Testis (tissue), 3 donors: ENCODE measurements around the gene ADCY9. TPM values are rescaled to one million over a fixed set of nuclear protein-coding genes. Genes with fewer than 3 reads are reported as not detected.
"Not testable (repeated sequence)": the region's sequence is repeated elsewhere in the genome, so short reads cannot be mapped to it uniquely, and the experiment has no call there.

Experiments used
- DNase-seq: peaks from one replicate; pipeline ENCODE4 v3.0.0-alpha.2; 2019
- H3K27ac ChIP-seq, 2 donors: fragments of 200-600 bp; sonication (generic); one replicate each; pipeline ENCODE4 v1.5.1; 2019
- H3K27me3 ChIP-seq: fragments of 200-600 bp; sonication (generic); one replicate; pipeline ENCODE4 v1.5.1; 2019
- H3K36me3 ChIP-seq: fragments of 200-600 bp; sonication (generic); one replicate; pipeline ENCODE4 v1.5.1; 2017; ENCODE audit warnings: low read depth; ENCODE audit errors: missing control alignments
- H3K4me1 ChIP-seq: fragments of 200-600 bp; sonication (generic); one replicate; pipeline ENCODE4 v1.5.1; 2019
- H3K4me3 ChIP-seq, 2 donors: fragments of 200-600 bp; sonication (generic); one replicate each; pipeline ENCODE4 v1.5.1; 2017 to 2019
- H3K9me3 ChIP-seq: fragments of 200-600 bp; sonication (generic); one replicate; pipeline ENCODE4 v1.5.1; 2017
- CTCF ChIP-seq, 3 experiments: fragments of 450-650 bp in 2 of 3; fragments of 200-600 bp in 1 of 3; sonication (generic) in 1 of 3; IDR thresholded peaks; one replicate each; pipeline ENCODE4 v1.5.1; 2016 to 2019; ENCODE audit warnings: antibody characterized with exemption in 3 of 3, mild to moderate bottlenecking in 2 of 3, moderate library complexity in 1 of 3
- POLR2A ChIP-seq: fragments of 450-650 bp; IDR thresholded peaks from one replicate; pipeline ENCODE4 v1.6.1; 2017; ENCODE audit warnings: antibody characterized with exemption, mild to moderate bottlenecking, moderate library complexity
- WGBS, 2 donors: methylation state at CpG; one replicate each; pipeline ENCODE4 v1.1.5; 2018; 5-methylcytosine and 5-hydroxymethylcytosine counted together
- intact Hi-C: fragments of 100-400 bp; cut with DNase I; formaldehyde crosslinking; loops from one replicate; pipeline ENCODE4 v1.15.1; 2023; ENCODE audit warnings: low total_unique reads
- polyA plus RNA-seq: library from polyadenylated mRNA; stranded (reverse); fragments of 350-450 nt; fragmentation: Illumina TruSeq; extraction: RNeasy Lipid Tissue Mini Kit (QIAGEN cat#74804); gene quantifications from one replicate; pipeline ENCODE4 v1.2.3, GENCODE V29; 2014; ENCODE audit warnings: low read depth, low replicate concordance; ENCODE audit not compliant: insufficient read depth
- total RNA-seq, 2 donors: library from RNA; depleted of rRNA; stranded (reverse); fragments of >200 nt; gene quantifications; one replicate each; pipeline ENCODE4 v1.2.3, GENCODE V29; 2016

The ADCY9 gene
- total and polyA plus RNA-seq, 3 donors from 2014 or later = 19.0 to 77.2 (median 52.8) TPM

- H3K27ac ChIP-seq = no peak overlapping the region
- intact Hi-C loops = no loop called here
- WGBS, 2 donors = 24 to 46% methylated on average over 9 of the region's 9 CpGs
Measured at GRCh38 chr16:3952737-3953131, 163.5 kb downstream of the ADCY9 start.

GRCh38 chr16:3951861-3952736, 164.1 kb downstream of the ADCY9 start:
- H3K36me3 ChIP-seq = no peaks in the 10 kb centered on the region
- H3K9me3 ChIP-seq = no peaks in the 10 kb centered on the region
- no peak for DNase-seq
- no peak overlapping the region for H3K4me3 ChIP-seq
- H3K27me3 ChIP-seq = no peaks in the 10 kb centered on the region
- intact Hi-C loops = no loop called here
- WGBS, 2 donors = 49 to 56% methylated on average over 10 to 12 of the region's 12 CpGs
- H3K27ac ChIP-seq = peak overlapping the region in 1 of 2 donors; percentile 78
- H3K4me1 ChIP-seq = peaks cover 17% of the 10 kb centered on the region
- TF ChIP-seq CTCF (IDR thresholded peaks at IDR 0.05) = no peak
- no peak for TF ChIP-seq POLR2A

More at GRCh38 chr16:3952737-3953131, 163.5 kb downstream of the ADCY9 start:
- H3K36me3 ChIP-seq = no peaks in the 10 kb centered on the region
- H3K9me3 ChIP-seq = no peaks in the 10 kb centered on the region
- H3K4me3 ChIP-seq = no peak overlapping the region
- DNase-seq = peak; percentile 89
- H3K27me3 ChIP-seq = no peaks in the 10 kb centered on the region
- H3K4me1 ChIP-seq = peaks cover 17% of the 10 kb centered on the region
- no peak for TF ChIP-seq POLR2A
- no peak for TF ChIP-seq CTCF (IDR thresholded peaks at IDR 0.05)

GRCh38 chr16:3951380-3951779, 164.9 kb downstream of the ADCY9 start:
- Histone ChIP-seq H3K27ac (peak overlapping the region in 1 of 2 donors; percentile 78), H3K4me1 (peaks cover 17% of the 10 kb centered on the region)
- H3K9me3 ChIP-seq, DNase-seq, H3K4me3 ChIP-seq, intact Hi-C loops, H3K27me3 ChIP-seq, H3K36me3 ChIP-seq: not testable (repeated sequence)
- WGBS, 2 donors = 51 to 53% methylated on average over 5 of the region's 5 CpGs

GRCh38 chr16:3950343-3951193, 165.7 kb downstream of the ADCY9 start:
- no peaks in the 10 kb centered on the region for H3K9me3 ChIP-seq
- H3K4me3 ChIP-seq = no peak overlapping the region
- H3K27me3 ChIP-seq = no peaks in the 10 kb centered on the region
- H3K4me1 ChIP-seq = peaks cover 23% of the 10 kb centered on the region
- TF ChIP-seq POLR2A (no peak), CTCF (IDR thresholded peaks at IDR 0.05) (no peak)
- 49 to 69% methylated on average over 32 of the region's 32 CpGs for WGBS, 2 donors
- DNase-seq = peak; percentile 85
- intact Hi-C loops = no loop called here
- H3K27ac ChIP-seq = peak overlapping the region; percentile 56 to 78
- no peaks in the 10 kb centered on the region for H3K36me3 ChIP-seq

- no peak for DNase-seq
- Histone ChIP-seq H3K27ac (peak overlapping the region; percentile 56 to 78), H3K4me1 (peaks cover 23% of the 10 kb centered on the region), H3K36me3 (no peaks in the 10 kb centered on the region), H3K9me3 (no peaks in the 10 kb centered on the region), H3K27me3 (no peaks in the 10 kb centered on the region), H3K4me3 (no peak overlapping the region)
- TF ChIP-seq POLR2A (no peak), CTCF (IDR thresholded peaks at IDR 0.05) (no peak)
- intact Hi-C loops = no loop called here
- 44 to 71% methylated on average over 9 of the region's 9 CpGs for WGBS, 2 donors
Measured at GRCh38 chr16:3949946-3950342, 166.3 kb downstream of the ADCY9 start.
